Measurements from ENCODE around the gene DRC7. TPM values are rescaled to one million over a fixed set of nuclear protein-coding genes. Genes with fewer than 3 reads are reported as not detected.

DRC7 gene
- polyA plus RNA-seq, 1 donor (not counting 4 experiments of a cell fraction or from before 2014, with no cell fraction given): not detected

DNA sequence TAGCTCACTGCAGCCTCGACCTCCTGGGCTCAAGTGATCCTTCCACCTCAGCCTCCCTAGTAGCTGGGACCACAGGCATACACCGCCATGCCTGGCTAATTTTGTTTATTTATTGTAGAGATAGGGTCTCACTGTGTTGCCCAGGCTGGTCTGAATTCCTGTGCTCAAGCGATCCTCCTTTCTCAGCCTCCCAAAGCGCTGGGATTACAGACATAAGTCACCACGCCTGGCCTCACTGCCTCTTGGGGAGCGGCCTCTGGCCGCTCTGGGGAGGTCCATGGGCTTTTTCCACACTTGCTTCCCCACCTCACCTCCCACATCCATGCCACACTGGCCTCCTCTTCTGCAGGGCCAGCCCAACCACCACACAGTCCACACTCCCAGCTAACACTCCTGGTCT lies 44.8 kb upstream of the DRC7 start:
- Histone ChIP-seq H3K79me2 (ENCODE audit: control insufficient read depth, insufficient read depth, low read length) (peaks cover under 1% of the 10 kb centered on the region), H2AFZ (ENCODE audit: control insufficient read depth, low read length) (no peak overlapping the region), H3K4me2 (ENCODE audit: control insufficient read depth, extremely low read depth, insufficient read depth, low read depth, low read length) (no peak overlapping the region), H3K9ac (ENCODE audit: control insufficient read depth, extremely low read depth, insufficient read depth, low read length) (no peak overlapping the region), H3K27ac (ENCODE audit: control insufficient read depth, insufficient read depth, low read length) (no peak overlapping the region), H3K4me3 (ENCODE audit: control insufficient read depth in 2 of 3, extremely low read depth in 1 of 3, insufficient read depth in 2 of 3, low read depth in 1 of 3, low read length in 3 of 3) (no peak overlapping the region), H3K9me3 (ENCODE audit: control insufficient read depth, low read depth, low read length) (no peaks in the 10 kb centered on the region), H3K36me3 (ENCODE audit: control insufficient read depth in 2 of 2, extremely low read depth in 1 of 2, insufficient read depth in 2 of 2, low read length in 2 of 2) (peaks cover 31 to 34% of the 10 kb centered on the region in 2 experiments), H3K27me3 (ENCODE audit: control insufficient read depth, extremely low read depth, insufficient read depth, low read length) (no peaks in the 10 kb centered on the region), H4K20me1 (ENCODE audit: control insufficient read depth, extremely low read depth, insufficient read depth, low read length) (peaks cover 4% of the 10 kb centered on the region), H3K9me1 (ENCODE audit: control insufficient read depth, extremely low read depth, insufficient read depth, low read length) (no peaks in the 10 kb centered on the region), H3K4me1 (ENCODE audit: control insufficient read depth, extremely low read depth, insufficient read depth, low read length) (peaks cover 44% of the 10 kb centered on the region)
- no peak for TF ChIP-seq EZH2 (IDR thresholded peaks at IDR 0.05; ENCODE audit: low read length)
- TF ChIP-seq, protein P1, sequence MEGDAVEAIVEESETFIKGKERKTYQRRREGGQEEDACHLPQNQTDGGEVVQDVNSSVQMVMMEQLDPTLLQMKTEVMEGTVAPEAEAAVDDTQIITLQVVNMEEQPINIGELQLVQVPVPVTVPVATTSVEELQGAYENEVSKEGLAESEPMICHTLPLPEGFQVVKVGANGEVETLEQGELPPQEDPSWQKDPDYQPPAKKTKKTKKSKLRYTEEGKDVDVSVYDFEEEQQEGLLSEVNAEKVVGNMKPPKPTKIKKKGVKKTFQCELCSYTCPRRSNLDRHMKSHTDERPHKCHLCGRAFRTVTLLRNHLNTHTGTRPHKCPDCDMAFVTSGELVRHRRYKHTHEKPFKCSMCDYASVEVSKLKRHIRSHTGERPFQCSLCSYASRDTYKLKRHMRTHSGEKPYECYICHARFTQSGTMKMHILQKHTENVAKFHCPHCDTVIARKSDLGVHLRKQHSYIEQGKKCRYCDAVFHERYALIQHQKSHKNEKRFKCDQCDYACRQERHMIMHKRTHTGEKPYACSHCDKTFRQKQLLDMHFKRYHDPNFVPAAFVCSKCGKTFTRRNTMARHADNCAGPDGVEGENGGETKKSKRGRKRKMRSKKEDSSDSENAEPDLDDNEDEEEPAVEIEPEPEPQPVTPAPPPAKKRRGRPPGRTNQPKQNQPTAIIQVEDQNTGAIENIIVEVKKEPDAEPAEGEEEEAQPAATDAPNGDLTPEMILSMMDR (optimal IDR thresholded peaks at IDR 0.05 in 1 of 3, IDR thresholded peaks at IDR 0.05 in 1 of 3, conservative IDR thresholded peaks at IDR 0.05 in 1 of 3; ENCODE audit: extremely low read depth in 1 of 3, insufficient read depth in 2 of 3, low read length in 3 of 3): no peak
- DNase-seq (ENCODE audit: low read depth, low spot score) (no peak), FAIRE-seq (no peak)
- dilution Hi-C loops (cut with MboI; ENCODE audit: extremely low pct_ligation_motif_present, low sequenced_read_pairs): no loop called here

DNA sequence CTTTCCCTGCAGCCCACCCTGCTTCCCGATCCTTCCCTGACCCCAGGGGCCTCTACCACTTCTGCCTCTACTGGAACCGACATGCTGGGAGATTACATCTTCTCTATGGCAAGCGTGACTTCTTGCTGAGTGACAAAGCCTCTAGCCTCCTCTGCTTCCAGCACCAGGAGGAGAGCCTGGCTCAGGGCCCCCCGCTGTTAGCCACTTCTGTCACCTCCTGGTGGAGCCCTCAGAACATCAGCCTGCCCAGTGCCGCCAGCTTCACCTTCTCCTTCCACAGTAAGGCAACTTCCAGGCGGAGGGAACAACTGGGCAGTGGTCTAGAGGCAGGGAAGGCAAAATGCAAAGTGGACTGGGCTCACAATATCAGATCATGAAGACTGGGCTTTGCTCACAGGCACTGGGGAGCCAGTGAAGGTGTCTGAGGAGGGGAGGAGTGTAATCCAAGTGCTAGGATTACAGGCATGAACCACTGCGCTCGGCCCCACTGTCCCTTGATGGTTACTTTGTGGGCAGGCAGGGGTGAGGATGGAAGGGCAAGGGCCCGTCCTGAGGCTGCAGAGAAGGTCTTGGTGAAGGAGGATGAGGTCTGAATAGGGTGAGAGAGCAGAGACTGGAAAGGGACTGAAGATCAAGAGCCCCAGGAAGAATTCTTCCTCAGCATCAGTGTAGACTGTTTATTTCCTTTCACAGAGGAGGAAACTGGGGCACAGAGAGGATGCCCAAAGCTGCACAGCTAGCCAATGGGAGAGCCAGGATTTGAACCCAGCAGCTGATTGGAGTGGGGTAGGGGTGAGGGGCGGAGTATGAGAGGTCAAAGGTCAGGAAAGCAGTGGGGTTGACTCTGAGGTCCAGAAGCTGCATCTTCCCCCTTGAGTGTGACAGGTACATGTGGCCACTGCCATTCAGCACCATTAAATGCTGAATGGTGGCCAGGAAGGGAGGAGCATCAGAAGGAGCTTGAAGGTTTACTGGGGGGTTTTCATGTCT lies 43.0 kb upstream of the DRC7 start:
- no peak overlapping the region for H3K9ac ChIP-seq (ENCODE audit: control insufficient read depth, extremely low read depth, insufficient read depth, low read length)
- dilution Hi-C loops (cut with MboI; ENCODE audit: extremely low pct_ligation_motif_present, low sequenced_read_pairs): no loop called here
- H2AFZ ChIP-seq (ENCODE audit: control insufficient read depth, low read length): no peak overlapping the region
- H4K20me1 ChIP-seq (ENCODE audit: control insufficient read depth, extremely low read depth, insufficient read depth, low read length): peaks cover 9% of the 10 kb centered on the region
- H3K79me2 ChIP-seq (ENCODE audit: control insufficient read depth, insufficient read depth, low read length): no peaks in the 10 kb centered on the region
- no peak overlapping the region for H3K27ac ChIP-seq (ENCODE audit: control insufficient read depth, insufficient read depth, low read length)
- no peaks in the 10 kb centered on the region for H3K9me3 ChIP-seq (ENCODE audit: control insufficient read depth, low read depth, low read length)
- H3K36me3 ChIP-seq (ENCODE audit: control insufficient read depth in 2 of 2, extremely low read depth in 1 of 2, insufficient read depth in 2 of 2, low read length in 2 of 2): peaks cover 40 to 43% of the 10 kb centered on the region in 2 experiments
- DNase-seq (ENCODE audit: low read depth, low spot score) (no peak), FAIRE-seq (no peak)
- H3K4me3 ChIP-seq (ENCODE audit: control insufficient read depth in 2 of 3, extremely low read depth in 1 of 3, insufficient read depth in 2 of 3, low read depth in 1 of 3, low read length in 3 of 3): no peak overlapping the region
- H3K4me2 ChIP-seq (ENCODE audit: control insufficient read depth, extremely low read depth, insufficient read depth, low read depth, low read length): no peak overlapping the region
- peaks cover 4% of the 10 kb centered on the region for H3K9me1 ChIP-seq (ENCODE audit: control insufficient read depth, extremely low read depth, insufficient read depth, low read length)
- TF ChIP-seq EZH2 (IDR thresholded peaks at IDR 0.05; ENCODE audit: low read length): no peak
- TF ChIP-seq, protein P1 (optimal IDR thresholded peaks at IDR 0.05 in 1 of 3, IDR thresholded peaks at IDR 0.05 in 1 of 3, conservative IDR thresholded peaks at IDR 0.05 in 1 of 3; ENCODE audit: extremely low read depth in 1 of 3, insufficient read depth in 2 of 3, low read length in 3 of 3): no peak
- H3K4me1 ChIP-seq (ENCODE audit: control insufficient read depth, extremely low read depth, insufficient read depth, low read length): peaks cover 29% of the 10 kb centered on the region
- no peaks in the 10 kb centered on the region for H3K27me3 ChIP-seq (ENCODE audit: control insufficient read depth, extremely low read depth, insufficient read depth, low read length)

Measured in keratinocyte (primary cell).